GM18519 (cell line): ENCODE data around the gene MTHFS.
A peak's percentile ranks its signal among the peaks of the same experiment; 100 is the strongest.

ENCODE experiments used
- ATAC-seq: cut with Tn5 transposase; IDR thresholded peaks from one replicate; pipeline ENCODE4 v1.9.1; 2021; ENCODE audit warnings: mild to moderate bottlenecking, moderate library complexity; ENCODE audit not compliant: unreplicated experiment, low FRiP score

The MTHFS gene

DNA sequence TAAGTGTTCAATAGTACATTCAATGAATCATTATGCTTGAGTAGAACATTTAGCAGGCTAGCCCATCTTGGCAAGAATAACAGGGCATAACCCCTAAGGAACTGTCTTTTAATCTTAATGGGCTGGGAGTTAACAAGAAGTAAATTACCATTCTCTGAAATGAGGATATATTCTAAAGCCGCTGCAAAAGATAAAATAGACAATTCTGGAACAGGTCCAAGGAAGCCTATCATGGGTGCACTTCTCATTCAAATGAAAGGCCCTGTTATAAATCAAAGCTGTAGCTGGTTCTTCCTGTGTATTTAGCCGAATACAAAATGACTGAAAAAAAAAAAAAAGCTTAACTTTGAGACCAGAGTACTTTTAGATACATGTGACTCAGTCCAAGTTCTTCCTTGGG, 15.6 kb downstream of the MTHFS start:
- ATAC-seq = no peak

DNA sequence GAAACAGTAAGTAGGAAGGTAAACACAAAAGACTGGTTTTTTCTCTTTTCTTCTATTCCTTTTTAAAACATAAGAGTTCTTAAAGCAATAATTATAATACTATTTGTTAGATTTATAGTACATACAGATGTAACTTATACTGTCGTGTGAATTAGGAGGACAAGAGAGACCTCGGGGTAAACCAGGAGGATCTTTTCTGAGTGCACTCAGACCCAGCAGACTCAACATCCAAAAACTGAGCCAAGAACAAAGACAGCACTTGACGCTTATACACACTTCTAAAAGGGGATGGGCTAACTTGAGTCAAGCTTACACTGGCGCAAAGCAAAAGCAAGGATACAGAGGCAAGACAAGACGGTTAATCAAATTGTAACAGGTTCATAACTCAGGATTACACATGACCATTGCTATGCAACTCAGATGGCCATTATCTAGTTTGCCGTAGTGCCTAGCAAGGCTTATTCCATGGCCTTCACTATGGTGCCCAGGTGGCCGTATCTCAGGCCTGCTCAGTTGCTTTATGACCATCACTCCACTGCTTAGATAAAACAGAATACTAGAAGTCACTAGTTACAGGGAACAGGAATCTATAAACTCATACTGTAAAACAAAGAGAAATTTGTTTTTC, 18.6 kb downstream of the MTHFS start:
- no peak for ATAC-seq

DNA sequence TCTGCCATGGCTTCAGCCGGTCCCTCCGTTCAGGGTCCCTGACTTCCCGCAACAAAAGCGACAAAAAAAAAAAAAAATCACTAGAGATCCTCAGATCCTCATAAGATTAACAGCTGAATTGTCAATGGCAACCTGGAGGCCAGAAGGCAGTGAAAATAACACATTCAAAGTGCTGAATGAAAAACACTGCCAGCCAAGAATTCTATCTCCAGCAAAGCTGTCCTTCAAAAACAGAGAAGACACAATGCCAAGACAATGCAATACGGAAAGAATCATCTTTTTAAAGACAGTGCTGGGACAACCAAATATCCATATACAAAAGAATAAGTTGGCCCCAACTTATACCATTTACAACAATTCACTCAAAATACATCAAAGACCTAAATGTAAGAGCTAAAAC, 21.6 kb downstream of the MTHFS start:
- ATAC-seq = no peak

DNA sequence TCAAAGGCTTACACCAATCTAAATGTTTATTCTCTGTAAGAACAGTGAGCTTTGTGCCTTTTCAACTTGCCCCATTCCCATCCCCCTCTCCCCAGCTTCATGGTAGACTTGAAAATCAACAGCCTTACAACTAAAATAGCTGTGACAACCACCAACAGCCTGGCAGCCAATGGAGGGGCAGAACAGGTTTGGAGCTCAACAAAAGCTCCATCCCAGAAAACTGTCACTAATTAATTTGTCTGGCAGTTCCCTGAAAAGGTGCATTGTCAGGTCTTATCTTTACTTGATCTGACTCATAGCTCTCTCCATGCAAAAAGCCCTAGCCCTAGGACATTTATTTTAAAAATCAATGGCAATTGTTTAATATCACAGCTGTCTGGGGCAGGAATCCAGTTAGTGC, 22.6 kb downstream of the MTHFS start:
- ATAC-seq = no peak

DNA sequence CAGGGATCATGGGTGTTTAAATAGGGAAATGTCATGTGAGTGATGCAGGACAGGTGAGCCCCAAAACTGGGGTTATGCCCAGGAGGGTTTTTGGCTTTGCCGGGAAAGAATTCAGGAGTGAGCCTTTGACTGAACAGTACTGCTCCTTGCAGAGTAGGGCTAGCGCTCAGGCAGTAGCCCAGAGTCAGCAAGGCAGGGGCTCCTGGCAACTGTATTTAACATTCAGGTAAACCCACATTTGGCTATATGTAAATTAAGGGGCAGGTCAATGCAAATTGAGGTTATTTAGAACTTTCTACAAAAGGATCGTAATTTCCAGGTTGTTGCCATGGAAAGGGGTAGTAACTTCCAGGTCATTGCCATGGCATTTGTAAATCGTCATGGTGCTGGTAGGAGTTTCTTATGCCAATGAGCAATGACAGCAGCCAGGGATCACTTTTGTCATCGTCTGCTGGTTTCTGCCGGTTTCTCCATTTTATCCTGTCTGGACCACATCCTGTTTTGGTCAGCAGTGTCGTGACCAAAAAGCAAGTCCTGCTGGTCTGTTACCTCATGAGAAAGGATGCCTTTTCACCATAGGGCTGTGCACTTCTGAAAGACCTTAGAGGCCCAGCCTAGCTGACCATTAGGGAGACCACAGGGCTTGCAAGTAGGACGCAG, 24.3 kb downstream of the MTHFS start:
- no peak for ATAC-seq

DNA sequence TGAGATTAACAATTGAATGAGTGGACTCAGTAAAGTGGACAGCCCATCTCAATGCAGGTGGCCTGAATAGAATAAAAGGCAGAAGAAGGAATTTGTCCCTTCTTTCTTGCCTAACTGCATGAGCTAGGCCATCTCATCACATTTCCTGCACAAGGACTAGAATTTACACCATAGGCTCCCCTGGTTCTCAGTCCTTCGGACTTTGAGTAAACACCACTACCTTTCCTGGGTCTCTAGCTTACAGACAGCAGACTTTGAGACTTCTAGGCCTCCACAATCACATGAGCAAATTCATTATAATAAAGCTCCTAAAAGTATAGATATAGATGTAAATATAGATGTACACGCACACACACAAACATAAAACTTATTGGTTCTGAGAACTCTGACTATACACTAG, 28.3 kb downstream of the MTHFS start:
- ATAC-seq = no peak

DNA sequence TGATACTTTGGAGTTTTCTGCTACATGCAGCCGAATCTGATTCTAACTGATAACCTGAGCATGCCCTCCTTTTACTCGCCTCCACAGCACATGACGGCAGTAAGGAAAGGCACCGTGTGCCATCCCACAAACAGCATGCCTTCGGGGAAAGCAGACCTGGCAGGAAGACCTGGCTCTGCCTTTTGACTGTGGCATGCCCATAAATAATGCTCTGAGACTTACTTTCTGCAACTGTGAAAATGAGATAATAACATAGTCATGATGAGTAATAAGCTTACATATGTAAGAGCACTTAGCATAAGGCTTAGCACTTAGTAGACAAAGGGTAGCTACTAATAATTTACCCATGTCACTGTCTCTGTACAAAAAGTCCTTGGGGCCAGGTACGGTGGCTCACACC, 32.9 kb downstream of the MTHFS start:
- ATAC-seq = no peak

DNA sequence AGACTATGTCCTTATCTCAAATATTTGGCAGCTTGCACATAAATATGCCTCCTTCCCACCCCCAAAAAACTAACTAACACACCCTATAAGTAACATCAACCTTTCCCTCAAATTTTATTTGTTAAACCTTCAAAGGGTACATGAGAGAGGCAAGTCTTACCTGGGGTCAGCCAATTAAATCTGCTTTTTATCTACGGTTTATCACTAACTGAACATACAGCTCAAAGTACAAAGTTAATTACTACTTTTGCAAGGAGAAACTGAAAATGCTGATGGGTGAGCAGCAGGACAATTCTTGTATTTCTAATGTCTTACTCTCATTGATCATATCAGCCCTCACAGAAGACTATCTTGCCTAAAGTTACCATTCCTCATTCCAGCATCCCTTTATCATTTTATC, 34.6 kb downstream of the MTHFS start:
- ATAC-seq = no peak

DNA sequence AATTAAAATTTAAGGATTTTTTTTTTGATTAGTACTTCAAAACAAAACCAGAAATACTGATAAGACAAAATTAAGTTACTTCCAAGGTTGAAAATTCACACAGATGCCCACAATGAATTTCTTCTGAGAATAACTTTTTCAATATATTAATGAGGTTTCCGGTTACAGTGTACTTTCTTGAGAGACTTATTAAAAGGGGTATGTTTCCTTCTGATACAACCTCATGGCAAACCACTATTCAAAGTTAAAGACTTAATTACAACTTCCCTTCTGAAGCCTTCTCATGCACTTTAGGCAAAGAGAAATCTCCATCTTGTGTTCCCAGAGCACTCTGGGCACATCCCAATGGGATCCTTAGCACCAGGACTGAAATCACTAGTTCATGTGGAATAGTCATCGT, 36.2 kb downstream of the MTHFS start:
- no peak for ATAC-seq

DNA sequence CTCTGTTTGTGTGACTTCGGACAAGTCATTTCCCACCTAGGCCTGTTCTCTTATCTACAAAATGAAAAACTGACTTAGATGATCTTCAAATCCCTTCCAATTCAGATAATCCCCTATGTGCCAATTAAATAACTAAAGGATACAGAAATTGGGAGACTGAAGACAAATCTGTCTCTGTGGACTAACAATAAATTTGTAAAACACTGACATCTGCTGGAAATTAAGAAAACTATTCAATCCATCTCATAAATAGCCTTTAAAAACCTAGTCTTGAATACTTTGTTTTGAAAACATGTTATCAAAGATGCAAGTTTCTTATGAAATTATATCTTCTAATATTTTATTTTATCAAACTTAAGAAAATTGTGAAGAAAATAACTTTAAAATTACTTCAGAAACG, 38.3 kb downstream of the MTHFS start:
- ATAC-seq = no peak

DNA sequence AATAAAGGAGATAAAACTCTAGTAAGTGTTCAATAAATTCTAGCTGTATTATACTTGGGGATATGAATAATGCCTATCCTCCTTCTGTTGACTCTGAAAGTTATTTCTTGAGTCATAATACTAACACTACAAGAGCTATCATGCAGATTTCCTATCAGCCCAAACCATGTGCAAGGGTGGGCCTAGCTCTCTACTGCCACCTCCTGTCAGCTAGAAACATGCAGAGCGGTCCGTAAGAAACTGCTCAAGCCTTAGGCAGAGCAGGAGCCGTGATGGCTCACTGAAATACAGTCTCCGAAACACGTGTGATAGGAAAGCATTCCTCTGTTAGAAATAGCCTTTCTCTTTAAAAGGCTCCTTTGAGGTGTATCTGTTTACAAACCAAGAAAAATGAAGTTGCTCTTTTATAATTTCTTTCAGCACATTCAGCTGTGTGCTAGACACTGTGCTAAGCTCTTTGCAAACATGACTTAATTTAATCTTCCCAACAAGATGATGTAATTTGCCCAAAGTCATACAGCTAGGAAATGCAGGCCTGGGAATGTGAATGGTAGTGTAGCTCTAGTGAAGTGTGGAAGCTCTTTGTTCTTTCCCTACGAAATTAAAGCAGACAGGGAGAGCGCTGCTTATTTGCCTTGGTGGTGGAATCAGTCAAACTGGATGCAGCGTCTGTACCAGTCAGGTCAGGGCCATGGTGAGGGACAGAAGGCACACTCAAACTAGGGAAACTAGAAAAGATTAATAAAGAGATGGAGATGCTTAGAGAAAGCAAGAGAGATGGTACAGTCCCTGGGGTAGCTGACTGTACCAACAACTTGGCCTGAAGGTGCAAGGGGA, 43.1 kb downstream of the MTHFS start:
- peak; percentile 87 for ATAC-seq

DNA sequence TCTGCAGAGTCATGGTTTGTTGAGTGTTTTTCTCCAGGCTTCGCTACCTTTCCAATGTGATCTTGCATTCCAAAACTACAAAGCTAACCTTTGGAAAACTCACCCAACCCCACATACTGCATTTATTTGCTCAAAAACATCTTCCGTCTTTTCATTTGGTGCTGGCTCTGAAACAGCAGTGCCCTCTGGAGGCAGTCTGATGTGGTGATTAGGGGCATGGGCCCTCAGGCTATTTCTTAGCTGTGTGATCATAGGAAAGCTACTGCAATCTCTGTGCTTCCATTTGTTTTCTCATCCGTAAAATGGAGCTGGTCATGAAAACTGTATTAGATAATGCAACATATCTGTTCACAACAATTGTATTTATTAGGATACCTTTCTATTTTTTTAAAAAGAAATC, 47.0 kb downstream of the MTHFS start:
- ATAC-seq = no peak

DNA sequence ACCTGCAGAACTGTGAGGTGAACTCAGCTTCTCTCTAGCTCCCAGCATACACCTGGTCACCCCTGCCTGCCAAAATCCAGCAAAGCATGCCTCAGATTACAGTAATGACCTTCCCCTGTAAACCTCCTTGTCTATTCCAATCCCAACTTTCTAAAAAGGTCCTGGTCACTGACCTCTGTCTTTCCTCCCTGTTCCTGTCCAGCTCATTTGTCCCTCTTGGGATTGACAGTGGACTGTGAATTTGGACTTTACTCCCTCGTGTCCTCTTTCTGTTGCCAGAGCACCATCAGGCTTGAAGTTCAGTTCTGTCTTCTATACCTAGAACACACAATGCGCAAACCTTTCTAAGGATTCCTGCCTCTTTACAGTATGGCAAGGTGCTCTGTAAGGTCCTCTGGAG, 50.3 kb downstream of the MTHFS start:
- no peak for ATAC-seq

DNA sequence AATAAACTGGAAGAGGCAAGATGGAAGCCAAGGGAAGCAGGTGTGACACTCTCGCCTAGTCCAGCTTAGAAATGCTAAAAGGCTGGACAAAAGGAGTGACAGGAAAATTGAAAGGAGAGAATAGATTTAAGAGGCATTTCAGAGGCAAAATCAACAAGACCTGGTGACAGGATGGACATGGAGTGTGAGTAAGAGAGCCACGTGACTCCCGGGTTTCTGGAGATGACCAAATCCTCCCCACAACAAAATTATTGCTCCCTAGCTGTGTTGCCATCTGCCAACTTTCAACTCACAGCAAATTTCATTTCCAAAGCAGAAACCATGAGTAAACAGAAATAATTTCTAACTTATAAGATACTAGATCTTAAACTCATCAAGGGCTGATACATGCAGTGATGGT, 52.6 kb downstream of the MTHFS start:
- no peak for ATAC-seq

DNA sequence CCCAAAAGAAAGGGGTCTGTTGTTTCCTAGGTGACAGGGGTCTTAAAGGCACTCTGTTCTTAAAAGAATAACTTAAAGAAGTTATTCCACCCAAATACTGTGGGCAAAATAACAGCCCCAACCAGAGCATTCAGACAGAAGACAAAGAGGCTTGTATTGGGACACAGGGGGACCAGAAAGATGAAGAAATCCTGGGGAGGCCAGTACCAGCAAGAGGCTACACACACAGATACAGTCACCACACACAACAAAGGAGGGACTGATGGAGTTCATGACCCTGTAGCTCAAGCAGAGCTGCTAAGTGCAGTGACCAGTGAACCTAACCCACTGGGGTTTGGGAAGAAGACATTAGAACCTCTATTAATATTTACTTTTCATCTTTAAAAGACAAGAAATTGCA, 59.0 kb downstream of the MTHFS start:
- no peak for ATAC-seq

DNA sequence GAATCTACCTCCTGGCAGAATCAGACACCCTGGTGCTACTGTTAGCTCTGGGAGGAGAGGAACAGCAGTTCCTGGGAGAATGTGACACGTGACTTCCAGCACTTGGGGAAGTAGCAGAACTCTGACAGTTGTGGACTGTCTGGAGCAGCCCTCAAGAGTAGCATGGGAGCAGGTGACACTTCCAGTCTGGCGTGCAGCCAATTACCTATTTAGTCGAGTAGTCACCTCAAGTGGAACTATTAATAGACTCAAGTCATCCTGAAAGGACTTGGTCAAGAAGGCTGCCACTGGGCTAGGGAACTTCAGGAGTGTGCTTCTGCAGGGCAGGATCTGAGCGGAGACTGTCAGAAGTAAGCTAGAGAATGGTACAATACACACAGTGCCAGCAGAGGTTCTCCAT, 62.3 kb downstream of the MTHFS start:
- ATAC-seq = no peak

DNA sequence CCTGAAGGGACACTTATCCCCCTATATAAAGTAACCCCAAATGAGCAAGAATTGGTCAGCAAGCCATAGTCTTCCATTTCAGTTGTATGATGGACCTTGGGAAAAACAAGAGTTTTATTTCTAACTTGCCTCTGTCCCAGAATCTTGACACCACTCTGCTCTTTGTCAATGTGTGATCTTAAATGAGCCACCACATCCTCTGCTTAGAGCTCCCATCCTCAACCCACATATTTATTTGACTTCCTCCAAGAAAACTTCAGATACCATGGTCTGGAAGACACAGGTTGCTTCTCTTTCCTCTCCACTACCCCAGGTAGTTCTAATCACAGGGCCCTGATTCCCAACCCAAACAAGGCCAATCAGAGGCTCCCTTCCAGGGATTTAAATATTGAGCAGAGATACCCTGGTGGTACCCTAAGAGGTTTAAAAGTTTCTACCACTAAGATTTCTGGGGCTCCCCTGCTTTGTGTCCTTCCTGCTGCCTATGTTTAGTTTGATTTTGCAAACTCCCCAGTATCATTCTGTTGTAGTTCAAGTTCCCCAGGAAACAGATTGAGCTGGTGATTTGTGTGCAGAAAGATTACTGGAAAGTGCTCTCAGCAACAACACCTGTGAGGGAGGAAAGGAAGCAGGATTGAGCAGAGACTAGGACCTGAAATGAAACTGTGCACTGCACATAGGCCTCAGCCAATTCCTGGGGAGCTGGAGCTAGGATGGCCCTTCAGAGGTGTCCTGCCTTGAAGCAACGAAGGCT, 64.3 kb downstream of the MTHFS start:
- ATAC-seq = no peak

DNA sequence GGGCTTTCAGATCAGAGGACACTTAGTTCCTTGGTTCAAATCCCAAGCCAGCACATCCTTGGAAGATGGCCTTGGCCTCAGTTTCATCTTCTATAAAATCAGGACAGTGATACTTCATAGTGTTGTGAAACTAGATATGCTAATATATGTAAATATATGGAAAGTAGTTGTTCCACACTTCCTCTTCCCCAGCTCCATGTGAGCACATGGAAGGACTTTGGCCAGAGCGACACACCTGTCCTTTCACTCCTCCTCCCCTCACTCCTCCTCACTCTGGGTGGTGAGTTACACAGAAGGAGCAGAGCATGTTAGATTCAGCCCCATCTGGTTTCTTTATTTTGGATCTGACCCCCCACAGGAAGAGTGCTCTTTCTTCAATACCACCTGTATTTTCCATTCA, 65.2 kb downstream of the MTHFS start:
- ATAC-seq = no peak

DNA sequence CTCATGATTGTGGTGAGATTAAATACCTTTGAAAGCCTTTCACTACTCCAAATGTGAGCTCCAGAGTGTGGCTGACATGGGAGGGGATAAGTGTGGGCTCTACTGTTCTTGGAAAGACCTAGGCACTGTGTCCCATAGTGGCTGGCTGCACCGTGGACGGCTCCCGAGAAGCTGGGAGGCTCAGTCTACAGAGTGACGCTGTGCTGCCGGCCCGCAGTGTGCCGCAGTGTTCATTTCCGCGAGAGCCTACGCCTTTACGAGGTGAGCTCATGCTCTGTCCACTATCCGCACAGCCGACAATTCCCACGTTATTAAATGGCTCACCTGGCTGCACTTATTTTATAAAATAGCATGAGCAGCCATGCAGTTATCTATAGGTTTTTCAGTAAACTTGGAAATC, 66.9 kb downstream of the MTHFS start:
- no peak for ATAC-seq

DNA sequence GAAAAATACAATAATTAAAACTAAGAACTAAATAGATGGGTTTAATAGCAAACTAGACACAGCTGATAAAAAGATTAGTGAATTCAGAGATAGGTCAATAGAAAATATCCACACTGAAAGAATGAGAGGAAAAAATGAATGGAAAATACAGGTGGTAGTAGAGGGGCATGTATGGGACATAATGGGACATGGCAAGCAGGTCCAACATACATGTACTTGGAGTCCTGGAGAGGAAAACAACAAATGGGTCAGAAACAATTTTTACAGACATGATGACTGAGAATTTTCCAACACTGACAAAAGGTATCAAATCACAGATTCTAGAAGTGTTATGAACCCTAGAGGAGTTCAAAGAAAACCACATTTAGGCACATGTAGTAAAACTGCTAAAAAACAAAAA, 68.4 kb downstream of the MTHFS start:
- ATAC-seq = no peak

DNA sequence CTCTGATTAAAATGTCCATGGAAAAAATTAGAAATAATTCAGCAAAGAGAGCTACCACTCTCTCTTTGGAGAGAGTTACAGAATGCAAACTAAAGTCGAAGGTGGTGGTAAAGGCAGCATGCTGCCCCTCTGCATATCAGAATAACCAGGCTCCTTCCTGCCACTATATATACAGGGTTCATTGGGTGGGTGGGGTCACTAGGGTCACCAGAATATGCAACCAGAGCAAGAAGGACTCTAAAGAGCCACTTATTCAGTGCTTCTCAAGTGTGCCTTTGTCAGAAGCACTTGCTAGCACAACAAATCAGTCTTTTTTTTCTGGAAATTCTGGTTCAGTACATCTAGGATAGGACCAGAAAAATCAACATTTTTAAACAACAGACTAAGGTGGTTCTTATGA, 70.0 kb downstream of the MTHFS start:
- ATAC-seq = no peak
